HL-60 (cell line): ENCODE measurements around the gene CORIN.

Experiments used
- CTCF ChIP-seq: IDR thresholded peaks from one replicate; pipeline ENCODE4 v1.5.1; 2011; ENCODE audit warnings: low read length, control low read depth, inconsistent platforms; ENCODE audit not compliant: insufficient read depth
- GABPA ChIP-seq: IDR thresholded peaks from 2 replicates; pipeline ENCODE4 v1.6.1; 2012; ENCODE audit warnings: low read depth
- POLR2AphosphoS5 ChIP-seq: IDR thresholded peaks from 2 replicates; pipeline ENCODE4 v1.6.1; 2012; ENCODE audit warnings: low read depth
- REST ChIP-seq: IDR thresholded peaks from 2 replicates; pipeline ENCODE4 v1.6.1; 2012; ENCODE audit warnings: low read depth; ENCODE audit not compliant: insufficient replicate concordance
- SPI1 ChIP-seq: IDR thresholded peaks from 2 replicates; pipeline ENCODE4 v1.6.1; 2012; ENCODE audit warnings: low read depth, mild to moderate bottlenecking, borderline replicate concordance

GRCh38 chr4:47729131-47729680 is 108.7 kb downstream of the CORIN start:
- TF ChIP-seq CTCF (no peak), REST (no peak), POLR2AphosphoS5 (no peak), SPI1 (no peak), GABPA (no peak)
